Measurements from ENCODE around the gene CYP8B1.

The CYP8B1 gene

DNA sequence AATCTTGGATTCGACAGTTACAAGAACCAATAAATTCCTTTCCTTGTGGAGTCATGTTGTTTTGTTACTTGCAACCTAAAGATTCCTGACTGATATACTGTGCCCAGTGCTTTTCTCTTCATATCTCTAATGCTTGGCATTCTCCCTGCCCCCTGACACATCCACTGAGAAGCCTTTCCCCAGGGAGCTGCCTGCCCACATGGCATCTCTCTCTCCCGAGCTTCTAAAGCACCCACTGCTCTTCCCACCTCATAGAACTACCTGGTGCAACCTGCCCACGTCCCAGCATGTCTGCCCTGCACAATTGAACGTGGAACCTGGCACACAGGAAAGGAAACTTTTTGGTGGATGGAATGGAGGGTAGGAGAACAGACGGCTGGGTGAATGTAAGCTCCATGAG is 6.8 kb downstream of the CYP8B1 start:
- no peak for DNase-seq (ENCODE audit: extremely low spot score)
- ChIA-PET CTCF (no interaction called here), POLR2A (no interaction called here)
- TF ChIP-seq FOXK2 (IDR thresholded peaks at IDR 0.05) (no peak), CTBP1 (IDR thresholded peaks at IDR 0.05; ENCODE audit: borderline replicate concordance) (no peak), ARNT (IDR thresholded peaks at IDR 0.05) (no peak), TARDBP (IDR thresholded peaks at IDR 0.05) (no peak), SP1 (IDR thresholded peaks at IDR 0.05) (no peak), NFRKB (IDR thresholded peaks at IDR 0.05) (no peak), L3MBTL2 (conservative IDR thresholded peaks at IDR 0.05) (no peak), FOXM1 (IDR thresholded peaks at IDR 0.05; ENCODE audit: borderline replicate concordance) (no peak), FOXA1 (IDR thresholded peaks at IDR 0.05) (no peak), ZNF384 (IDR thresholded peaks at IDR 0.05) (no peak), LEF1 (IDR thresholded peaks at IDR 0.05; ENCODE audit: borderline replicate concordance) (no peak), BHLHE40 (IDR thresholded peaks at IDR 0.05; ENCODE audit: borderline replicate concordance) (no peak), SUZ12 (IDR thresholded peaks at IDR 0.05) (no peak), PKNOX1 (IDR thresholded peaks at IDR 0.05) (no peak)

DNA sequence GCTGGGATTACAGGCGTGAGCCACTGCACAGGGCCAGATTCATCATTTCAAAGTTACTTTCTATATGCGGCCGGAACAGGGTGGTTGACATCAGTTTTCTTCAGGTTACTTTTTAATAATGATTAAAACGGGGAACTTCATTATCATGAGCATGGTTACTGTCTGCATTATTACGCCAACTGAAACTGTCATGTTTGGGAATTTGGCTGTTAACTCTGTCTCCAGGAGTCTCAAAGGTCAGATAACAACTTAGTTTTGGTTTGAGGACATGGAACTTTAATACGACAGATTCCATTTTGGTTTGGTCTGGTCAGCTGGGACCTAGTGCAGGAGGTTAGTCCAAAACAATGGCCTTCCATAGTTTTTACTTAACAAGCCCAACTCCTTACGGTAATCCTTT is 8.5 kb downstream of the CYP8B1 start:
- ChIA-PET POLR2A (no interaction called here), CTCF (no interaction called here)

DNA sequence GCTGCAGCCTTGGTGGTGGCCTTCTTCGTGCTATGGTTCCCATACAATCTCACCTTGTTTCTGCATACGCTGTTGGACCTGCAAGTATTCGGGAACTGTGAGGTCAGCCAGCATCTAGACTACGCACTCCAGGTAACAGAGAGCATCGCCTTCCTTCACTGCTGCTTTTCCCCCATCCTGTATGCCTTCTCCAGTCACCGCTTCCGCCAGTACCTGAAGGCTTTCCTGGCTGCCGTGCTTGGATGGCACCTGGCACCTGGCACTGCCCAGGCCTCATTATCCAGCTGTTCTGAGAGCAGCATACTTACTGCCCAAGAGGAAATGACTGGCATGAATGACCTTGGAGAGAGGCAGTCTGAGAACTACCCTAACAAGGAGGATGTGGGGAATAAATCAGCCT is 10.4 kb downstream of the CYP8B1 start:
- ChIA-PET CTCF (no interaction called here), POLR2A (no interaction called here)
- DNase-seq (ENCODE audit: extremely low spot score), result no peak
- no peak for TF ChIP-seq TARDBP (IDR thresholded peaks at IDR 0.05)
- no peak for TF ChIP-seq ARNT (IDR thresholded peaks at IDR 0.05)
- no peak for TF ChIP-seq FOXM1 (IDR thresholded peaks at IDR 0.05; ENCODE audit: borderline replicate concordance)
- TF ChIP-seq PKNOX1 (IDR thresholded peaks at IDR 0.05), result no peak
- no peak for TF ChIP-seq SP1 (IDR thresholded peaks at IDR 0.05)
- TF ChIP-seq L3MBTL2 (conservative IDR thresholded peaks at IDR 0.05), result no peak
- TF ChIP-seq CTBP1 (IDR thresholded peaks at IDR 0.05; ENCODE audit: borderline replicate concordance), result no peak
- no peak for TF ChIP-seq SUZ12 (IDR thresholded peaks at IDR 0.05)
- no peak for TF ChIP-seq ELF4 (IDR thresholded peaks at IDR 0.05)

More for the DNA sequence above, 8.5 kb downstream of the CYP8B1 start:
- no peak for TF ChIP-seq SP1 (IDR thresholded peaks at IDR 0.05)
- no peak for TF ChIP-seq FOXM1 (IDR thresholded peaks at IDR 0.05; ENCODE audit: borderline replicate concordance)
- TF ChIP-seq ZNF384 (IDR thresholded peaks at IDR 0.05), result no peak
- no peak for TF ChIP-seq L3MBTL2 (conservative IDR thresholded peaks at IDR 0.05)
- no peak for DNase-seq (ENCODE audit: extremely low spot score)

DNA sequence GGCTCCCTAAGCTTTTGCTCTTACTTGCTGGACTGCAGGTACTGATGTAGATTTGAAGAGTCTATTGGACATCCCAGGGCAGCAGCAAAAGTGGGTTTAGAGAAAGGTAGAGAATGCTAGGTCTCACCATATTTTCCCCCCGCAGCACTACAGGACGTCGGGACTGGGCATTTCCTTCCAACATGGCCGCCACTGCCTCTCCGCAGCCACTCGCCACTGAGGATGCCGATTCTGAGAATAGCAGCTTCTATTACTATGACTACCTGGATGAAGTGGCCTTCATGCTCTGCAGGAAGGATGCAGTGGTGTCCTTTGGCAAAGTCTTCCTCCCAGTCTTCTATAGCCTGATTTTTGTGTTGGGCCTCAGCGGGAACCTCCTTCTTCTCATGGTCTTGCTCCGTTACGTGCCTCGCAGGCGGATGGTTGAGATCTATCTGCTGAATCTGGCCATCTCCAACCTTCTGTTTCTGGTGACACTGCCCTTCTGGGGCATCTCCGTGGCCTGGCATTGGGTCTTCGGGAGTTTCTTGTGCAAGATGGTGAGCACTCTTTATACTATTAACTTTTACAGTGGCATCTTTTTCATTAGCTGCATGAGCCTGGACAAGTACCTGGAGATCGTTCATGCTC is 11.2 kb downstream of the CYP8B1 start:
- CTCF ChIA-PET, result no interaction called here
- no peak for DNase-seq (ENCODE audit: extremely low spot score)
- TF ChIP-seq ARNT (IDR thresholded peaks at IDR 0.05) (no peak), LEF1 (IDR thresholded peaks at IDR 0.05; ENCODE audit: borderline replicate concordance) (no peak), SP1 (IDR thresholded peaks at IDR 0.05) (no peak), FOXM1 (IDR thresholded peaks at IDR 0.05; ENCODE audit: borderline replicate concordance) (no peak), CTBP1 (IDR thresholded peaks at IDR 0.05; ENCODE audit: borderline replicate concordance) (no peak), NFRKB (IDR thresholded peaks at IDR 0.05) (no peak), PKNOX1 (IDR thresholded peaks at IDR 0.05) (no peak), SUZ12 (IDR thresholded peaks at IDR 0.05) (no peak), L3MBTL2 (conservative IDR thresholded peaks at IDR 0.05) (no peak)
- POLR2A ChIA-PET, result no interaction called here

DNA sequence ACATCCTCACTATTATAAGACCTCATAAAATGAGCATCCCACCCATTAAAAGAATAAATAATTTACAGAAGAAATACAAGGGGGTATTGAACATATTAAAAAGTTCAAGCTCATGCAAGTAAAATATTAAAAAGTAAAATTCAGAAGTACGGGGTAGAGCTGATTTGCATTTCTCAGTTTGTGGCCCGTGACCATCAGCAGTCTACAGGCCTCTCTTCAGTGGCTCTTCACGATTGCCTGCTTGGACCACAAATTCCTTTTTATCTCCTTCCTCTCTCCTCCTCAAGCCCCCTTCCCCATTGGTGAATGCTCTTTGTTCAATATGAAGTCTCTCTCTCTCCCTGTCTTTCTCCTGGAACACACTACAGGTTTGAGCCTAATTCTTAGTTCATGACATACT is 19.1 kb downstream of the CYP8B1 start:
- ChIA-PET CTCF (interaction anchor here (1.0 kb wide), 1 partner anchor 25 kb away, joined by 3 read pairs; no protein-coding TSS in a partner anchor), POLR2A (no interaction called here)
- DNase-seq (ENCODE audit: extremely low spot score), result no peak
- no peak for TF ChIP-seq TARDBP (IDR thresholded peaks at IDR 0.05)
- TF ChIP-seq LEF1 (IDR thresholded peaks at IDR 0.05; ENCODE audit: borderline replicate concordance), result no peak
- no peak for TF ChIP-seq FOXM1 (IDR thresholded peaks at IDR 0.05; ENCODE audit: borderline replicate concordance)
- TF ChIP-seq ELF4 (IDR thresholded peaks at IDR 0.05), result no peak
- TF ChIP-seq HDGF (IDR thresholded peaks at IDR 0.05; ENCODE audit: borderline replicate concordance), result no peak

DNA sequence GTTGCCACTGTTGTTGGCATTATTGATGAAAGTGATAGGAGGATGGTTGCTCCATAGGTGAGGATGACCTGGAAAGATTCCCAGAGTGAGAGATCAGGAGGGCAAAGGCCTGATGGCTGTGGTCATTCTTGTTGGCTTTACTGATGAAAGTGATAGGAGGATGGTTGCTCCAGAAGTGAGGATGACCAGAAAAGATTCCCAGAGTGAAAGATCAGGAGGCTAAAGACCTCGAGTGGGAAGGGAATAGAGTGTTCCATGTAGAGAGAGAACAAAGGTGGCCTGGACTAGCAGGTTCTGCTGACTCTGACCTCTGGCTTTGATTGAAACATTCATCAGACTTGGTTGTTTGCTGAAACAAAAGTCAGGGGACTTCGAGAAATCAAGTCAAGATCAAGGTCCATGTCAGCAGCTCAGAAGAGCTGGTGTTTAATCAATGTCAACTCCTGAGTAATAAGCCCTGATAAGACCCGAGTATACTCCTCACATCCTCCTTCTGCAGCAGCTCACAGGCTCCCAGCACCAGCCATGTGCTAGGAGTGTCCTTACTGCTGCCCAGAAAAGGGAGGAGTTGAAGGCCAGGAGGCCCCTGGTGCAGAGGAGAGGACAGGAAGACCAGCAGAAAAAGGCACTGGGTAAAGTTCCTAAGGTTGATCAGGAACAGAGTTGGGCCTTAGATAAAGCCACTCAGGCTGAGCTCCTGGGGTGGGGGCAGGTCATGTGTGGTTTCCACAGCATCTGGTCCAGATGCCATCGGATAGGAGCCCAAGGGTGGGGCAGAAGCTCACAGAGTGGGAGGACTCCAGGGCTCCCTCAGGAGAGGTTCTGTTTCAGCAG is 19.9 kb downstream of the CYP8B1 start:
- POLR2A ChIA-PET, result no interaction called here
- no peak for TF ChIP-seq ELF4 (IDR thresholded peaks at IDR 0.05)
- no peak for TF ChIP-seq SP1 (IDR thresholded peaks at IDR 0.05)
- TF ChIP-seq TARDBP (IDR thresholded peaks at IDR 0.05), result no peak
- CTCF ChIA-PET, result interaction anchor here (1.0 kb wide), 1 partner anchor 25 kb away, joined by 3 read pairs; no protein-coding TSS in a partner anchor
- DNase-seq (ENCODE audit: extremely low spot score), result no peak

GRCh38 chr3:42855219-42855546 is 20.5 kb downstream of the CYP8B1 start:
- POLR2A ChIA-PET, result no interaction called here
- TF ChIP-seq LEF1 (IDR thresholded peaks at IDR 0.05; ENCODE audit: borderline replicate concordance) (no peak), NFRKB (IDR thresholded peaks at IDR 0.05) (no peak)

More at GRCh38 chr3:42855219-42855546, 20.5 kb downstream of the CYP8B1 start:
- no peak for DNase-seq (ENCODE audit: extremely low spot score)
- CTCF ChIA-PET, result no interaction called here
